Activated T-helper 1 cell treated with anti-CD3 and anti-CD28 coated beads, Interleukin-12 subunit alpha, Interleukin-12 subunit beta, Interleukin-2, Interleukin-4 antibody, amounts not matched to agents 30 ng/mL and 10 ng/mL and 1 ng/mL, durations not matched to agents 14 hours and 24 hours and 36 hours (primary cell): ENCODE measurements around the gene INSRR. TPM values are rescaled to one million over a fixed set of nuclear protein-coding genes. Genes with fewer than 3 reads are reported as not detected.

Experiments
- DNase-seq: peaks from one replicate; pipeline ENCODE4 v3.0.0; 2021; ENCODE audit warnings: low spot score
- H3K27ac Mint-ChIP-seq: one replicate; pipeline ENCODE4 v1.8.0; 2021; ENCODE audit warnings: mild to moderate bottlenecking, mixed read lengths
- H3K27me3 Mint-ChIP-seq: one replicate; pipeline ENCODE4 v1.8.0; 2022; ENCODE audit warnings: mild to moderate bottlenecking, moderate library complexity, mixed read lengths; ENCODE audit not compliant: insufficient read depth
- H3K36me3 Mint-ChIP-seq: one replicate; pipeline ENCODE4 v1.8.0; 2021; ENCODE audit warnings: low read depth, mixed read lengths
- H3K4me1 Mint-ChIP-seq: one replicate; pipeline ENCODE4 v1.8.0; 2021; ENCODE audit warnings: low read depth, mixed read lengths
- H3K4me3 Mint-ChIP-seq: one replicate; pipeline ENCODE4 v1.8.0; 2021; ENCODE audit warnings: mild to moderate bottlenecking, moderate library complexity, mixed read lengths
- H3K9me3 Mint-ChIP-seq: one replicate; pipeline ENCODE4 v1.8.0; 2021; ENCODE audit warnings: mixed read lengths
- intact Hi-C: fragments of 100-400 bp; cut with micrococcal nuclease; formaldehyde crosslinking; loops from one replicate; pipeline ENCODE4 v1.15.1; 2024
- total RNA-seq: library from RNA; stranded (reverse); gene quantifications from 2 replicates; pipeline ENCODE4 v1.2.3, GENCODE V29; 2022

INSRR gene
- total RNA-seq, 1 donor from 2014 or later, result 0.65 TPM

DNA sequence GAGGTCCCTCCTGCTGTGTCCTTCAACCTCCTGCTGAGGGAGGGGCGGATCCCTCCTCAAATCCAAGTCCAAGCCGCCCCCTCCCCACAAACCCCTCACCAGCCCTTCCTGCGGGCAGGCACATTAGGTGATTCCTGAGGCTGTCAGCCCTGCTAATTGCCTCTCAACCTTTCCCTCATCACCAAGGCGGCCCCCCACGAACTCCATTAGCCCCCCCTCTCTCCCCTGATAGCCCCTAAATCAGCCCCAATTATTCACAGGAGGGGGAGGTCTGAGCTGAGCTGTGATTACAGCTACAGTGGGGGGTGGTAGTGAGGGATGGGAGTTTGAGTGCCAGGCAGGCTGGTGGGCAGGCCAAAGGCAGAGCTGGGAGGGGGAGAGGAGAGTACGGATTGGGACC is 28.8 kb upstream of the INSRR start:
- Mint-ChIP-seq H3K4me1 (peaks cover 8% of the 10 kb centered on the region), H3K4me3 (no peak overlapping the region), H3K27ac (no peak overlapping the region), H3K36me3 (peaks cover 7% of the 10 kb centered on the region), H3K9me3 (no peaks in the 10 kb centered on the region), H3K27me3 (peaks cover 42% of the 10 kb centered on the region)
- DNase-seq, result no peak
- intact Hi-C loops, result no loop called here

DNA sequence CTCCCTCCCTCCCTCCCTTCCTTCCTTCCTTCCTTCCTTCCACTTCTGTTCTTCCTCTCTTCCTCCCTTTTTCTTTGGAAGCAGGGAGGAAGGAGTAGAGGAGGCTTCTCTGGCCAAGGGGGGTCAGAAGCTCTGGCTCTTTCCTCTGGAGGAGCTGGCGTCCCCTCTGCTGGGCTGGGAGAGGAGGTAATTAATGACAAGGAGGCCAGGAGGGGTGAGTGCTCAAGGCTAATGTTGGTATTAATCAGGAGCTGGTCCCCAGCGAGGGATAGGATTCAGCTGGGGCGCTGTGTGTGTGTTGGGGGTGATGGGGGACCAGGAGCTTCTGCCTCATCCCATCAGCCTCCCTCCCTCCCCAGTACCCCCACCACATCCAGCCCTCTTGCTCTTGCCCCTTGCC is 28.4 kb upstream of the INSRR start:
- H3K4me3 Mint-ChIP-seq, result no peak overlapping the region
- intact Hi-C loops, result no loop called here
- DNase-seq, result no peak
- H3K27ac Mint-ChIP-seq, result no peak overlapping the region
- peaks cover 39% of the 10 kb centered on the region for H3K27me3 Mint-ChIP-seq
- peaks cover 8% of the 10 kb centered on the region for H3K4me1 Mint-ChIP-seq
- no peaks in the 10 kb centered on the region for H3K9me3 Mint-ChIP-seq
- peaks cover 7% of the 10 kb centered on the region for H3K36me3 Mint-ChIP-seq

DNA sequence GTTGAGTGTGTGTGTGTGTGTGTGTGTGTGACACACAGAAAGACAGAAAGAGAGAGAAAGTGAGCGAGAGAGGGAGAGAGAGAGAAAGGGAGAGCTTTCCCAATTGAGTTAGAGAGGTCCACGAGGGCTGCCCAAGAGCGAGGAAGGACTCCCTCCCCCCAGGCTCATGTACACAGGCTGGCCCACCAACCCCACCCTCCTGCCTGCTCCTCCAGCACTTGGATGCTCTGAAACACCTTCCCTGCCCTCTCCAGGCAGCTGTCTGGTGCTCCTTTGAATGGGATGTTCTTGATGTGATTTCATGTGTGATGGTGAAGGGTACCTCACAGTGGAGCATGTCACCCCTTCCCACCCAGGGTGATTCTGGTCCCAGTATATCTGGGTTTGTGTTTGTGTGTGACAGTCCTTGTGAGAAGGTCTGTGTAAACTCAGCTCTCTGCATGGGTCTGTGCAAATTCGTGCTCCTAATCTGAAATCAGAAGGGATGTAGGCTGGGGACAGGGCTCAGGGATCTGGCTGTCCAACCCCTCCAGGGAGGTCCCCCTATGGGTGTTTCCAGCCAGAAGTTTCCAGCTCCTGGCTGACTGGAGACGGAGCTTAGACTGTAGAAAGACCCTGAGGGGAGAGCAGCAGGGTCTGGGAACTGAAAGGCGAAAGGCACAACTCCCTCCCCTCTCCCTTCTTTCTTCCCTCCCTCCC is 27.8 kb upstream of the INSRR start:
- H3K4me3 Mint-ChIP-seq, result no peak overlapping the region
- H3K27me3 Mint-ChIP-seq, result peaks cover 37% of the 10 kb centered on the region
- no peaks in the 10 kb centered on the region for H3K9me3 Mint-ChIP-seq
- H3K27ac Mint-ChIP-seq, result no peak overlapping the region
- peaks cover 8% of the 10 kb centered on the region for H3K4me1 Mint-ChIP-seq
- no peak for DNase-seq
- intact Hi-C loops, result no loop called here
- H3K36me3 Mint-ChIP-seq, result peaks cover 7% of the 10 kb centered on the region

DNA sequence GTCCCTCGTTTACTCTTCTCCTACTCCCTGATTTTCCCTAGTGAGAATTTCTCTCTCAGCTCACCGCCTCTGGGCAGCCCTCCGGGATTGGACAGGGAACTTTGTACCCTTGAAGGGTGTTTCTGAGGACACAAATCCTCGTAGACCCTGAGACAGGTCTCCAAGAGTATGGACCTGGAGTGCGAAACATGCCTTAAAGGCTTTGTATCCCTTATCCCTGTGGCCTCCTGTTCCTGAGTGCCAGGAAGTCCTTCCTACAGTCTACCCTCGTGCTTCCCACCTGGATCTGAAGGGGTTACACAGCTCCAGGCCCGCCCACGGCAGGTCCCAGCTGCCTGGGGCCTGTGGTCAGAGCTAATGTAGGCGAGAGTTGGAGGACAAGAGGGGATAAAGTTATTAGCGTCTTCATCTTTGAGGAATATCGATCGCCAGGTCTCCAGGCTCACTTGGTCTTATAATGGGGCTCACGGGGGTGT is 27.0 kb upstream of the INSRR start:
- no peaks in the 10 kb centered on the region for H3K9me3 Mint-ChIP-seq
- intact Hi-C loops, result no loop called here
- DNase-seq, result no peak
- peaks cover 31% of the 10 kb centered on the region for H3K27me3 Mint-ChIP-seq
- H3K4me3 Mint-ChIP-seq, result no peak overlapping the region
- no peak overlapping the region for H3K27ac Mint-ChIP-seq
- peaks cover 8% of the 10 kb centered on the region for H3K4me1 Mint-ChIP-seq
- H3K36me3 Mint-ChIP-seq, result peaks cover 7% of the 10 kb centered on the region

DNA sequence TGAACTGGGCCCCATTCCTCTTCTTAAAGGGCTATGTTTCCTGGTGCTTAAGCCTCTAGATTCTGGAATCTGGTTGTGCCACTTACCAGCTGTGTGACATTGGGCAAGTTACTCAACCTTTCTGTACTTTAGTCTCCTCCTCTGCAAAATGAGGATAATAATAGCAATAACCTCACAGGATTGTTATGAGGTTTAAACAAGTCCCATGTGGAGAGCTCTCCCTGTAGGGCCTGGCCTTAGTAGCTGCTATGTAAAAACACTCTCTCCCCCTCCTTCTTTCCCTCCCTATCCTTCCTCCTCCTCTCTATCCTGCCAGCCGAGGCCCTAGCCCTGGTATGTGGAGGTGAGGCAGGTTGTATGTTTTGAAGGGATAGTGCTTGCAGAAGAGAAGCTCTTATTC is 26.4 kb upstream of the INSRR start:
- peaks cover 7% of the 10 kb centered on the region for H3K36me3 Mint-ChIP-seq
- no peaks in the 10 kb centered on the region for H3K9me3 Mint-ChIP-seq
- H3K4me1 Mint-ChIP-seq, result peaks cover 6% of the 10 kb centered on the region
- no peak for DNase-seq
- no peak overlapping the region for H3K27ac Mint-ChIP-seq
- no peak overlapping the region for H3K4me3 Mint-ChIP-seq
- intact Hi-C loops, result no loop called here
- H3K27me3 Mint-ChIP-seq, result peaks cover 29% of the 10 kb centered on the region

DNA sequence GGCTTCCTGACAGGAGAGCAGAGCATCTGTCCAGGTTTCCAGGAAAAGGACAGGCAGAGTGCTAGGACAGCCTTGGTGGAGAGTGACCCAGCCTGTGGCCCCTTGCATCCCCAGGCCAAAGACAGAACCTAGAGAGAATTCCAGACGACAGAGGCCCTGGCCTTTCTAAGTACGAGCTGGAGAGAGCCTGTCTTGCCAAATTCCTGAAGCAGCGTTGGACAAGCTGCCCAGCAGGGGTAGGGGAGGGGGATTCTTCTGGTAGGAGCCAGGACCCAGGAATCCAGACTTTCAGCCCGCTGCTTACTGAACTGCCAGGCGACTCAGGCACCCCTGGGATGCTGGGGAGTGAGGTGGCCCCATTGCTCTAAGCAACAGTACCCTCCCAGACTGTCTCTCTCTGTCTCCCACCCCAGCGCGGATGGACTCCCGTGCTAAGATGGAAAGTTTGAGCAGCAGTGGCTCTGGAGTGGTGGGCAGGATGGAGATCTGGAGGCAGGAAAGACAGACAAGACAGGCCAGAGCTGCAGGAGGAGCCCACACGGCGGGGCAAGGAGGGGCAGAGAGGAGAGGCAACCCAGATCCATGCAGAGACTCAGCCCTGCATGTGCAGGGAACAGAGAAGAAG is 25.8 kb upstream of the INSRR start:
- intact Hi-C loops, result no loop called here
- peaks cover under 1% of the 10 kb centered on the region for H3K4me1 Mint-ChIP-seq
- peaks cover 26% of the 10 kb centered on the region for H3K27me3 Mint-ChIP-seq
- no peak overlapping the region for H3K4me3 Mint-ChIP-seq
- H3K9me3 Mint-ChIP-seq, result no peaks in the 10 kb centered on the region
- H3K36me3 Mint-ChIP-seq, result peaks cover 9% of the 10 kb centered on the region
- H3K27ac Mint-ChIP-seq, result no peak overlapping the region
- DNase-seq, result no peak

DNA sequence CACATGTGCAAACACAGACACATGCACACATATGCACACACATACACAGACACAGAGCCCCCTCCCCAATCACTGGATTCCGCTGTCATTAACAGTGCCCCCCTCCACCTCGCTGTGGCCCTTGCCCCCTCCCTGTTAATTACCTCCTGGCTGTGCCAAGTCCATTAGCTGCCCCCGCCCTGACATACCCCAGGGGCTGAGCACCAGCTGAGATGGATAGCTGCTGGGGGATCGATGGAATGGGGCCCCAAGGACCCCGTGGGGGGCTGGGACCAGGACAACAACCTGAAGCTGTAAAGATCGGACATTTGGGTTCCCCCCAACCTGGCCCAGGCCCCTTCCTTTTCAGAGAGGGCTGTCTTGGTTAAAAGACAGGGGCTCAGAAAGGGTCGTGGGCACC is 25.0 kb upstream of the INSRR start:
- H3K36me3 Mint-ChIP-seq, result peaks cover 8% of the 10 kb centered on the region
- H3K4me3 Mint-ChIP-seq, result no peak overlapping the region
- no peaks in the 10 kb centered on the region for H3K4me1 Mint-ChIP-seq
- DNase-seq, result no peak
- peaks cover 21% of the 10 kb centered on the region for H3K27me3 Mint-ChIP-seq
- no peak overlapping the region for H3K27ac Mint-ChIP-seq
- no peaks in the 10 kb centered on the region for H3K9me3 Mint-ChIP-seq
- intact Hi-C loops, result no loop called here

DNA sequence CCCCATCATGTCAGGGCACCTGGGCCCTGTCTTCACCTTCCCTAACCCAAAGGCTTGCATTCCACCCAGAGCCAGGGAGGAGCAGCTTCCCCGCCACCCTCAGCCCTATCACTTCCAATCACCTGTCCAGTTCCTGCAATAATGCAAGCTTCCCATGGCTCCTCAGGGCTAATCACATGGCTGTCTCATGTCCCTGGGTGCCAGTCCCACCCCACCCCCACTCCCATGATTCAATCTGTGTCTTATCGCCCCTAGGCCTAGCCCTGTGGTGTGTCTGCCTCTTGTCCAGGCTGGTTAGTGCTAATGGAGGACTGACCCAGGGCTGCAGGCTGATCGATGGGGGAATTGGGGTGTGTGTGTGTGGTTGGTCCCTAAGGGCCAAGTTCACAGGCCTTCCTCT is 23.6 kb upstream of the INSRR start:
- Mint-ChIP-seq H3K9me3 (no peaks in the 10 kb centered on the region), H3K4me1 (no peaks in the 10 kb centered on the region), H3K4me3 (no peak overlapping the region), H3K36me3 (peaks cover 6% of the 10 kb centered on the region), H3K27ac (no peak overlapping the region), H3K27me3 (peaks cover 18% of the 10 kb centered on the region)
- no peak for DNase-seq
- intact Hi-C loops, result no loop called here

DNA sequence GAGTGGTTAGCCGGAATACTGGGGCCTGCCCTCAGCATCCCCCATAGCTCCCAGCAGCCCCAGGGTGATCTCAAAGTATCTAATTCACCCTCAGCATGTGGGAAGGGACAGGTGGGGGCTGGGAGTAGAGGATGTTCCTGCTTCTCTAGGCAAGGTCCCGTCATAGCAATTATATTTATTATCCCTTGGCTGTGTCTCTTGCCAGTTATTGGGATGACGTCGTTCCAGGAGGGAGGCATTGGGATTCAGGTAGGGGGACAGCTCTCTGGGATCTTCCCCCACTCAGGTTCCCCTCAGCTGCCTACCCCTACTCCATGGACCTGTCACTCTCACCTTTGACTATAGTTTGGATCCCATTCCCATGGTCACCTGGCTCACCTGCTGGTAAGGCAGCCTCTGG is 22.7 kb upstream of the INSRR start:
- Mint-ChIP-seq H3K36me3 (peaks cover 6% of the 10 kb centered on the region), H3K4me3 (no peak overlapping the region), H3K27me3 (peaks cover 16% of the 10 kb centered on the region), H3K9me3 (no peaks in the 10 kb centered on the region), H3K27ac (no peak overlapping the region), H3K4me1 (no peaks in the 10 kb centered on the region)
- intact Hi-C loops, result no loop called here
- no peak for DNase-seq

DNA sequence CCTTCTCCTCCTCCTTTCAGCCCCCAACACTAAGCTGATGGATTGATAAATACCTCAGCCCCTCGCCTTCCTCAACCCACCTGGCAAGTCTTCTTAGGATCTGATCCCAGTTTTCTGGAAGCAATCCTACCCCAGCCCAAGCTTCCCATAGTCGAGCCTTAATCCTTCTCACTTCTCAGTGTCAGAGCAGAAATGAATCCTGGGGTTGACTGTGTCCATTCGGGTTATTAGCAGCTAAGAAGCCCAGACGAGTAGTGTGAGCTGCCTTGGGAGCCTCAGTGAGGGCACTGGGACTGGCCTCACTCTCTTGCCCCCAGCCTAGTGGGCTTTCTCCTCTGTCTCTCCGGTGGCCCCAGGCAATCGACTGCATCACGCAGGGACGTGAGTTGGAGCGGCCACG is 22.2 kb upstream of the INSRR start:
- H3K4me3 Mint-ChIP-seq, result no peak overlapping the region
- intact Hi-C loops, result no loop called here
- H3K27me3 Mint-ChIP-seq, result peaks cover 12% of the 10 kb centered on the region
- no peak overlapping the region for H3K27ac Mint-ChIP-seq
- H3K36me3 Mint-ChIP-seq, result peaks cover 9% of the 10 kb centered on the region
- H3K9me3 Mint-ChIP-seq, result no peaks in the 10 kb centered on the region
- DNase-seq, result no peak
- no peaks in the 10 kb centered on the region for H3K4me1 Mint-ChIP-seq

DNA sequence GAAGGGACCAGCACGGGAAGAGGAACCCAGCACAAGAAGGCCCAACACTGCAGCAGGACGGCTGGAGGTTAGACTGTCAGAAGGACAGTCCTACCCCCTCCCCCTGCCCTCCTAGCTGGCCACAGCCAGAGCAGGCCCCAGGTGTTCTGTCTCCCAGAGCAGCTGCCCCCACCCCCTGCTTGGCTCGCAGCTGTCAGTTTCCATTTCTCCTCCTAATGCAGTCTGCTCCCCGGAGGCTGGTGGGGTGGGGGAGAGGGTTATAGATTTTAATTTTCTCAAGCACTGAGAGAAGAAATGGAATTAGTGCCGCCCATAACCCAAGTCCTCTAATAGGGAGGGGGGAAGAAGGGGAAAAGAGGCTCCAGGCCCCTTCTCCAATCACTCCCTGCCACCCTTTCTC is 21.6 kb upstream of the INSRR start:
- H3K4me3 Mint-ChIP-seq, result no peak overlapping the region
- H3K27me3 Mint-ChIP-seq, result peaks cover 10% of the 10 kb centered on the region
- intact Hi-C loops, result no loop called here
- no peaks in the 10 kb centered on the region for H3K9me3 Mint-ChIP-seq
- peaks cover 9% of the 10 kb centered on the region for H3K36me3 Mint-ChIP-seq
- no peaks in the 10 kb centered on the region for H3K4me1 Mint-ChIP-seq
- H3K27ac Mint-ChIP-seq, result no peak overlapping the region
- DNase-seq, result no peak

DNA sequence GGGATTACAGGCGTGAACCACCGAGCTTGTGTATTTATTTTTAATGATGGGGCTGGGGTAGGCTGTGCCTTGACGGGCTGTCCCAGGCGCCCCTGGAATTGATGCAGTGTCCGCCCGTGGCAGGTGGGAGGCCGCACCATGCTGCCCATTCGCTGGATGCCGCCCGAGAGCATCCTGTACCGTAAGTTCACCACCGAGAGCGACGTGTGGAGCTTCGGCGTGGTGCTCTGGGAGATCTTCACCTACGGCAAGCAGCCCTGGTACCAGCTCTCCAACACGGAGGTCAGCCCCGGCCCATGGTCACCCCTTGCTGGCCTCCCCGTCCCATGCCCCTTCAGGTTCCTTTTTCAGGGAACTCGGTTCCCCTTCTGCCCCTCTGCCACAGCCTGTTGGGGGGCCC is 21.0 kb upstream of the INSRR start:
- H3K27ac Mint-ChIP-seq, result no peak overlapping the region
- peaks cover 10% of the 10 kb centered on the region for H3K36me3 Mint-ChIP-seq
- H3K4me1 Mint-ChIP-seq, result no peaks in the 10 kb centered on the region
- DNase-seq, result no peak
- H3K9me3 Mint-ChIP-seq, result no peaks in the 10 kb centered on the region
- intact Hi-C loops, result no loop called here
- H3K4me3 Mint-ChIP-seq, result no peak overlapping the region
- peaks cover 10% of the 10 kb centered on the region for H3K27me3 Mint-ChIP-seq

DNA sequence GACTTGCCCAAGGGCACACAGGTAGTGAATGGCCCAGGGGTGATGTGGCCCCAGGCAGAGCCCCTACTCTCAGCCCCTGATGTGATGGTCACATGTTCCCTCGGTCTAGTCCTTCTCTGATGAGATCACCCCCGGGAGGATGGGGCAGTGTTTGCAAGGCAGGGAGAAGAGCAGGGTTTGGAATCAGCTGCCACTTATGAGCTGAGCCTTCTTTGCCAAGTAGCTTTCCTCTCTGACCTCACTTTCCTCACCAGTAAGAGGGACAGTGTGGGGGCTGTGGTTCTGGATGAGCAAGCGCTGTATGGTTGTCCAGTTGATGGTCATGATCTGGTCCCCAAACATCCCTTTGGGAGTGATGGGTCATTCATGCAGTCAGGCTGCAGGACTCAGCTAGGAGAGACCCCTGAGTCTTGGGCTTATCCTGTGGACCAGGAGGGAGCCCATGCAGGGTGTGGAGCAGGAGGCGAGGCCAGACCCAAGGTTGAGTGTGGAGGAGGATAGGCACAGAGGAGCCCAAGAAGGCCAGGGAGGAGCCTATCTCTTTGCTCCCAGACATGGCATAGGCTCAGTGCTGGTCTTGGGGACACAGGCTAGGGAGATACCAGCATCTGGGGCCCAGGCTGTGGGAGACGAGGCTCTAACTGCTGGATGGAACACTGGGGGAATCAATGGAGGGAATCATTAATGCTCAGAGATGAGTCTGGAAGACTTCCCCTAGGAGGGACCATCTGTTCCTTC is 18.7 kb upstream of the INSRR start:
- Mint-ChIP-seq H3K4me3 (no peak overlapping the region), H3K27me3 (peaks cover 8% of the 10 kb centered on the region), H3K9me3 (no peaks in the 10 kb centered on the region), H3K36me3 (peaks cover 15% of the 10 kb centered on the region), H3K4me1 (no peaks in the 10 kb centered on the region), H3K27ac (no peak overlapping the region)
- intact Hi-C loops, result no loop called here
- DNase-seq, result no peak
